Breast epithelium (tissue), 3 donors: ENCODE data around the gene PRKN.

Experiments used
- CTCF ChIP-seq, 3 donors: fragments of 450-650 bp; IDR thresholded peaks; one replicate each; pipeline ENCODE4 v1.5.1; 2016 to 2017; ENCODE audit warnings: antibody characterized with exemption in 3 of 3, mild to moderate bottlenecking in 3 of 3, moderate library complexity in 3 of 3
- POLR2A ChIP-seq: fragments of 450-650 bp; IDR thresholded peaks from one replicate; pipeline ENCODE4 v1.6.1; 2016; ENCODE audit warnings: antibody characterized with exemption, mild to moderate bottlenecking, moderate library complexity
- POLR2AphosphoS5 ChIP-seq, 3 donors: sonication (generic); formaldehyde crosslinking; IDR thresholded peaks; one replicate each; pipeline ENCODE4 v1.6.1; 2017; ENCODE audit warnings: antibody characterized with exemption in 3 of 3

- TF ChIP-seq CTCF (IDR thresholded peaks at IDR 0.05), result no peak
- no peak for TF ChIP-seq POLR2AphosphoS5 (IDR thresholded peaks at IDR 0.05)
- no peak for TF ChIP-seq POLR2A
Measured at GRCh38 chr6:161677188-161677587, 1050.4 kb downstream of the PRKN start.
